AG04450 (cell line): ENCODE data around the gene ADAMTSL1. TPM values are rescaled to one million over a fixed set of nuclear protein-coding genes. Genes with fewer than 3 reads are reported as not detected.

Source experiments
- CTCF ChIA-PET: fragments of 300-600, 350-600 bp; formaldehyde crosslinking; extraction: SDS; loops from one replicate; lab custom pipeline; 2022; ENCODE audit warnings: antibody characterized with exemption, inconsistent platforms; lab: Charles Lee
- POLR2A ChIA-PET: fragments of 350-600 bp; formaldehyde crosslinking; extraction: SDS; loops from one replicate; lab custom pipeline; 2021; ENCODE audit warnings: antibody characterized with exemption, inconsistent platforms; lab: Yijun Ruan, JAX
- DNase-seq: peaks from one replicate; pipeline ENCODE4 v3.0.0-alpha.2; 2011; ENCODE audit warnings: low read depth, low spot score
- H3K27ac ChIP-seq: one replicate; pipeline ENCODE4 v1.5.1; 2012; ENCODE audit warnings: low read depth, low read length, control low read depth
- H3K27me3 ChIP-seq: one replicate; pipeline ENCODE4 v1.6.0; 2012; ENCODE audit warnings: low read length; ENCODE audit not compliant: control insufficient read depth, insufficient read depth
- H3K4me3 ChIP-seq: 2 replicates; pipeline ENCODE4 v1.5.1; 2011; ENCODE audit warnings: mild to moderate bottlenecking, low read depth, low read length, control low read depth
- H3K9me3 ChIP-seq: 2 replicates; pipeline ENCODE4 v1.5.1; 2012; ENCODE audit warnings: low read length; ENCODE audit not compliant: control insufficient read depth, insufficient read depth
- polyA plus RNA-seq: library from polyadenylated mRNA; depleted of rRNA; stranded (reverse); fragments of >200 nt; gene quantifications from 2 replicates; pipeline ENCODE4 v1.2.3, GENCODE V29; 2011
- TF ChIP-seq, protein P1 (sequence below): IDR thresholded peaks from 2 replicates; pipeline ENCODE4 v1.5.1; 2011; ENCODE audit warnings: low read depth, low read length, control low read depth, inconsistent platforms

Gene ADAMTSL1
- polyA plus RNA-seq, 1 experiment = 22.2 TPM

DNA sequence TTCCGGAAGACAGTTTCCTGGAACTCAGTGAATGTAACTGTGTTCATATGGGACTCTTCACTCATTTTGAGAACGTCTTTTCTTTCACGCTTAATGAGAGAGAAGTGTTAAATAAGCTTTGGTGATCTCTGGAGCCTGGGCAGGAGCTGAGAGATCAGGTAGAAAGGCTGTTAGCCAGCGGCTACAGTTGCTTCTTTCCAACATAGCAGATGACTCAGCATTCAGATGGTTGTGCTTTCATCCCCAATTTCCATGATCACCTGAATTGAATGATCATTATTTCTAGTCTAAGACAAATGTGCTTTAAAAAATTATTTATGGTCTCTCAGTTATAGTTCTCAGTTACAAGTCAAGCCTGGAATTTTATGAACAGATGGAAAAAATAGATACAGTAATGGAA, 234.5 kb downstream of the ADAMTSL1 start:
- ChIA-PET CTCF (no interaction called here), POLR2A (no interaction called here)
- H3K4me3 ChIP-seq = no peak overlapping the region
- no peaks in the 10 kb centered on the region; the same call in 1 of the 2 replicates for H3K9me3 ChIP-seq
- TF ChIP-seq, protein P1, sequence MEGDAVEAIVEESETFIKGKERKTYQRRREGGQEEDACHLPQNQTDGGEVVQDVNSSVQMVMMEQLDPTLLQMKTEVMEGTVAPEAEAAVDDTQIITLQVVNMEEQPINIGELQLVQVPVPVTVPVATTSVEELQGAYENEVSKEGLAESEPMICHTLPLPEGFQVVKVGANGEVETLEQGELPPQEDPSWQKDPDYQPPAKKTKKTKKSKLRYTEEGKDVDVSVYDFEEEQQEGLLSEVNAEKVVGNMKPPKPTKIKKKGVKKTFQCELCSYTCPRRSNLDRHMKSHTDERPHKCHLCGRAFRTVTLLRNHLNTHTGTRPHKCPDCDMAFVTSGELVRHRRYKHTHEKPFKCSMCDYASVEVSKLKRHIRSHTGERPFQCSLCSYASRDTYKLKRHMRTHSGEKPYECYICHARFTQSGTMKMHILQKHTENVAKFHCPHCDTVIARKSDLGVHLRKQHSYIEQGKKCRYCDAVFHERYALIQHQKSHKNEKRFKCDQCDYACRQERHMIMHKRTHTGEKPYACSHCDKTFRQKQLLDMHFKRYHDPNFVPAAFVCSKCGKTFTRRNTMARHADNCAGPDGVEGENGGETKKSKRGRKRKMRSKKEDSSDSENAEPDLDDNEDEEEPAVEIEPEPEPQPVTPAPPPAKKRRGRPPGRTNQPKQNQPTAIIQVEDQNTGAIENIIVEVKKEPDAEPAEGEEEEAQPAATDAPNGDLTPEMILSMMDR = no peak
- DNase-seq = no peak
- H3K27ac ChIP-seq = no peak overlapping the region
- no peaks in the 10 kb centered on the region for H3K27me3 ChIP-seq

DNA sequence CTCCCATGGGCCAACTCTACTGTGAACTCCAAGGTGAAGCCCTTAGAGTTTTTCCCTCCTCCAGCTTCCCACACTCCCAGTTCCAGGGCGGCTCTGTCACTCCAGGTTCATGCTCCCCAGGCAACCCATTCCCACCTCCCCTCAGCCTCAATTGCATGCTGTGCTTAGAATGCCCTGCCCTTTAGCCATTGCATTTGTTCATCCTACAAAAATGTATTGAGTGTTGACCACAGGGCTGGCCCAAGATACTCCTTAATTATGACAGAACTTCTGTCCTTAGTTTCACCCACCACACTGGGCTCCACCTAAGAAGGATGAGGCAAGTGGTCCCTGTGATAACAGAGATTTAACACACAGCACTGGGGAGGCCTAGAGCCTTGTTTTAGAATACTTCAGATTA, 236.1 kb downstream of the ADAMTSL1 start:
- ChIA-PET POLR2A (no interaction called here), CTCF (interaction anchor here (0.7 to 1.0 kb wide), 2 partner anchors 17 to 455 kb away, joined by 4 to 6 read pairs; no protein-coding TSS in a partner anchor)
- Histone ChIP-seq H3K27me3 (no peaks in the 10 kb centered on the region), H3K4me3 (no peak overlapping the region), H3K27ac (no peak overlapping the region), H3K9me3 (no peaks in the 10 kb centered on the region; the same call in 1 of the 2 replicates)
- TF ChIP-seq, protein P1 = no peak
- DNase-seq = no peak

DNA sequence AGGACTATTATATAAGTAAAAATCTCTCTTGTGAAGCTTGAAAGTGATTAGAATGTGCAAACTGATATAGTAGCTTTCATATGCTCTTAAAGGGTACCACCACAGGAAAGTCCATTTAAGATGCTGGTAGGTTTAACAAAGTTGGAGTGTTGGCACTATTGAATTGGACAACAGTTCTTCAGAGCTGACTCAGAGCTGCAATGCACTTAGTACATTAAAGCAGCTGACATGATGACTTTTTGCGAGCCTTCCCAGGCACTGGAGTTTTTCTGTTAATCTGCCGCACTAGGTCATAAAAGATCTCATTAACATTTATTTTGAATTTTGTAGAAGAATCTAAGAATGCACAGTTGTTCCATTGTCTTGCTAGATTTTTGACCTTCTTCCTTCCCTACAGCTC, 243.8 kb downstream of the ADAMTSL1 start:
- TF ChIP-seq, protein P1 = no peak
- ChIA-PET POLR2A (no interaction called here), CTCF (no interaction called here)

GRCh38 chr9:18718393-18718792, 244.4 kb downstream of the ADAMTSL1 start:
- Histone ChIP-seq H3K27ac (no peak overlapping the region), H3K9me3 (no peaks in the 10 kb centered on the region), H3K4me3 (no peak overlapping the region), H3K27me3 (no peaks in the 10 kb centered on the region)
- ChIA-PET POLR2A (no interaction called here), CTCF (interaction anchor here (1.0 kb wide), 1 partner anchor 464 kb away, joined by 3 read pairs; no protein-coding TSS in a partner anchor)
- no peak for DNase-seq
- TF ChIP-seq, protein P1 = no peak

More for the DNA sequence above, 243.8 kb downstream of the ADAMTSL1 start:
- no peak overlapping the region for H3K27ac ChIP-seq
- no peaks in the 10 kb centered on the region for H3K9me3 ChIP-seq
- no peak overlapping the region for H3K4me3 ChIP-seq
- DNase-seq = no peak
- no peaks in the 10 kb centered on the region for H3K27me3 ChIP-seq

DNA sequence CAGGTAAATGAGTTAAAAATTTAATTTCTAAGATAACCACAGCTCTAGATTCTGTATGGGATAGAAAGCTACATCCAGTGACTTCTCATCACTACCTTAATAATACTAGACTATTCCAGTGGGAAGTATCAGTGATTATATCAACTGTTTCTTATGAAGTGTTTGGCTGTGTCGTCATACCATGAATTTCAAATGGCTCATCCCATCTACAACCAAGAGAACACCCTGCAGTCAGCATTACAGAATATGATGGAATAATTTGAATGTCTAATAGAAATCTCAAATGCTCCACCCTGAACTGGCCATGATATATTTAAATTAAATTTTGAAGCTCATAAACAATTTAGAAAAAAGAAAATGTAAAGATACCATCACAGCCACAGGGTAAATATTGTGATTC, 245.0 kb downstream of the ADAMTSL1 start:
- DNase-seq = no peak
- H3K27me3 ChIP-seq = no peaks in the 10 kb centered on the region
- no peak overlapping the region for H3K27ac ChIP-seq
- POLR2A ChIA-PET = no interaction called here
- no peak overlapping the region for H3K4me3 ChIP-seq
- CTCF ChIA-PET = interaction anchor here (1.0 kb wide), 1 partner anchor 464 kb away, joined by 3 read pairs; no protein-coding TSS in a partner anchor
- TF ChIP-seq, protein P1 = no peak
- H3K9me3 ChIP-seq = no peaks in the 10 kb centered on the region
